Calu3 (cell line): ENCODE measurements around the gene NIPA2. TPM values are rescaled to one million over a fixed set of nuclear protein-coding genes. Genes with fewer than 3 reads are reported as not detected.

Experiments
- BruUV-seq: library from RNA; stranded (reverse); fragments of 400-500 nt; replicated peaks from 2 replicates; lab custom pipeline; 2021; lab: Mats Ljungman, UMichigan
- CTCF ChIA-PET: fragments of 300-600 bp; sonication (Branson Sonifier 250); formaldehyde crosslinking; loops from one replicate; lab custom pipeline; 2022; ENCODE audit warnings: antibody characterized with exemption; lab: Charles Lee
- DNase-seq: peaks from one replicate; pipeline ENCODE4 v3.0.0; 2022
- H3K27ac Mint-ChIP-seq: one replicate; pipeline ENCODE4 v1.8.0; 2022; ENCODE audit warnings: mixed read lengths; ENCODE audit not compliant: unreplicated experiment
- H3K27me3 Mint-ChIP-seq: one replicate; pipeline ENCODE4 v1.8.0; 2022; ENCODE audit warnings: mixed read lengths; ENCODE audit not compliant: unreplicated experiment
- H3K36me3 Mint-ChIP-seq: one replicate; pipeline ENCODE4 v1.8.0; 2022; ENCODE audit warnings: mild to moderate bottlenecking, moderate library complexity, mixed read lengths; ENCODE audit not compliant: insufficient read depth, unreplicated experiment
- H3K4me1 Mint-ChIP-seq: one replicate; pipeline ENCODE4 v1.8.0; 2022; ENCODE audit warnings: mild to moderate bottlenecking, low read depth, mixed read lengths; ENCODE audit not compliant: unreplicated experiment
- H3K4me3 Mint-ChIP-seq: one replicate; pipeline ENCODE4 v1.8.0; 2022; ENCODE audit warnings: mild to moderate bottlenecking, low read depth, moderate library complexity, mixed read lengths; ENCODE audit not compliant: unreplicated experiment
- H3K9me3 Mint-ChIP-seq: one replicate; pipeline ENCODE4 v1.8.0; 2022; ENCODE audit warnings: low read depth, mixed read lengths; ENCODE audit not compliant: unreplicated experiment
- intact Hi-C: fragments of 100-400 bp; cut with micrococcal nuclease; formaldehyde crosslinking; loops from one replicate; pipeline ENCODE4 v1.10.0; 2022; ENCODE audit not compliant: unreplicated experiment
- total RNA-seq: library from RNA; stranded (reverse); gene quantifications from 2 replicates; pipeline ENCODE4 v1.2.3, GENCODE V29; 2022
- TF ChIP-seq, protein P1 (sequence below): fragments of 200-600 bp; IDR thresholded peaks from one replicate; pipeline ENCODE4 v1.8.0; 2022; ENCODE audit warnings: antibody characterized with exemption; ENCODE audit not compliant: unreplicated experiment

The NIPA2 gene
- total RNA-seq, 1 experiment from 2014 or later, result 26.0 TPM

DNA sequence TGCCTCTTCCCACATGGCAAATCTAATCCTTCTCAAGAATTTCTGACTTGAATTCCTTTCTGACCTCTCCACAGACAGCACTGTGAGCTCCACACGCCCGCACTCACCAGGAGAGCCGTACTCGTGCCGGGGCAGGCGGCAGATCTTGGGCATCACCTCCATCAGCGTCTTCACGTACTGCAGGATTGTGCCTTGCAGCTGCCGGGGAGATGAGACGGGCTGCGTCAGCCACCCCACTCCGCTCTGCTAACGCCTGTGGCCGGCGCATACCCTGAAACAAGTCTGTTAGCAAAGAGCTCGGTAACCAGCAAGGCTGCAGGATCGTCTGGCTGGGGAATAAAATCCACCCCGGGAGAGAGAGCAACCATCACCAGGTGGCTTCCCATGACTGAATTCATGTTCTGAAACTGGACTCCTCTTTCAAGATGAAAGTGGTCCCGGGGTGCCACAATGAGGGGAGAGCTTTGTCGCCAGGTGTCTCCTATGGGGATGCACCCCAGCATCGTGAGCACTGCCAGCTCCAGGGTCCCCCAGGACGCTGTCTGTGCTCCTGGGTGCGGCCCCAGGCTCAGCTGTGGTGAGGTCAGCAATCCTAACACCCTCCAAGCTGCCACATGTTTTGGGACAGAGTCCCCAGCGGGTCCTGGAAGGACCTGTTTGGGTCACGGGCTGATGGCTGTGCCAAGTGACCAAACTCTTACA is 43.4 kb downstream of the NIPA2 start:
- Mint-ChIP-seq H3K27me3 (no peaks in the 10 kb centered on the region), H3K4me3 (no peak overlapping the region), H3K9me3 (no peaks in the 10 kb centered on the region), H3K4me1 (no peaks in the 10 kb centered on the region), H3K36me3 (peaks cover 6% of the 10 kb centered on the region), H3K27ac (no peak overlapping the region)
- CTCF ChIA-PET, result no interaction called here
- TF ChIP-seq, protein P1, sequence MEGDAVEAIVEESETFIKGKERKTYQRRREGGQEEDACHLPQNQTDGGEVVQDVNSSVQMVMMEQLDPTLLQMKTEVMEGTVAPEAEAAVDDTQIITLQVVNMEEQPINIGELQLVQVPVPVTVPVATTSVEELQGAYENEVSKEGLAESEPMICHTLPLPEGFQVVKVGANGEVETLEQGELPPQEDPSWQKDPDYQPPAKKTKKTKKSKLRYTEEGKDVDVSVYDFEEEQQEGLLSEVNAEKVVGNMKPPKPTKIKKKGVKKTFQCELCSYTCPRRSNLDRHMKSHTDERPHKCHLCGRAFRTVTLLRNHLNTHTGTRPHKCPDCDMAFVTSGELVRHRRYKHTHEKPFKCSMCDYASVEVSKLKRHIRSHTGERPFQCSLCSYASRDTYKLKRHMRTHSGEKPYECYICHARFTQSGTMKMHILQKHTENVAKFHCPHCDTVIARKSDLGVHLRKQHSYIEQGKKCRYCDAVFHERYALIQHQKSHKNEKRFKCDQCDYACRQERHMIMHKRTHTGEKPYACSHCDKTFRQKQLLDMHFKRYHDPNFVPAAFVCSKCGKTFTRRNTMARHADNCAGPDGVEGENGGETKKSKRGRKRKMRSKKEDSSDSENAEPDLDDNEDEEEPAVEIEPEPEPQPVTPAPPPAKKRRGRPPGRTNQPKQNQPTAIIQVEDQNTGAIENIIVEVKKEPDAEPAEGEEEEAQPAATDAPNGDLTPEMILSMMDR, result no peak
- intact Hi-C loops, result no loop called here
- DNase-seq, result no peak
- BruUV-seq, result no TSS peak

DNA sequence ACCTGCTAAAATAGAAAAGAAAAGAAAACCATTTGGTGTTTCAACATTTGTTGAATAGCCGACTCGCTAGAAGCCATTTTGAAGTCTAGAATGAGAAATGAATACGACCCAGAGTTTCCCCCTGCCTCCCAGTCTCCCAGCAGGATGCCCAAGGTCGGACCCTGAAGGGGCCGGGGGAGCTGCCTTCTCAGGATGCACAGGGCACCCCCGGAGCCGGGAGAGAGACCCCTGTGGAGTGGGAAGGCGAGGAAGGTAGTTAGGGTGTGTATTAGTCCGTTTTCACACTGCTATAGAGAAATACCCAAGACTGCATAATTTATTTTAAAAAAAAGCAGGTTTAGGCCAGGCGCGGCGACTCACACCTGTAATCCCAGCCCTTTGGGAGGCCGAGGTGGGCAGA is 44.7 kb downstream of the NIPA2 start:
- Mint-ChIP-seq H3K36me3 (peaks cover 6% of the 10 kb centered on the region), H3K4me3 (no peak overlapping the region), H3K27me3 (no peaks in the 10 kb centered on the region), H3K9me3 (no peaks in the 10 kb centered on the region), H3K4me1 (no peaks in the 10 kb centered on the region), H3K27ac (no peak overlapping the region)
- BruUV-seq, result no TSS peak
- no peak for DNase-seq
- intact Hi-C loops, result no loop called here
- TF ChIP-seq, protein P1, result no peak
- CTCF ChIA-PET, result no interaction called here

DNA sequence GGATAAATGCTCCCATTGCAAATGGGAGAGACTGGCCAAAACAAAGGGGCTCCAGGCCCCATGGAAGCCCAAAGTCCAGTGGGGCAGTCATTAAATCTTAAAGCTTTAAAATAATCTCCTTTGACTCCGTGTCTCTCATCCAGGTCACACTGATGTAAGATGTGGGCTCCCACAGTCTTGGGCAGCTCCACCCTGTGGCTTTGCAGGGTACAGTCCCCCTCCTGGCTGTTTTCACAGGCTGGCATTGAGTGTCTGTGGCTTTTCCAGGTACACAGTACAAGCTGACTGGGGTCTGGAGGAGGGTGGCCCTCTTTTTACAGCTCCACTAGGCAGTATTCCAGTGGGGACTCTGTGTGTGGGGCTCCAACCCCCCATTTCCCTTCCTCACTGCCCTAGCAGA is 45.9 kb downstream of the NIPA2 start:
- no peak for DNase-seq
- no TSS peak for BruUV-seq
- H3K27me3 Mint-ChIP-seq, result no peaks in the 10 kb centered on the region
- H3K36me3 Mint-ChIP-seq, result peaks cover 9% of the 10 kb centered on the region
- intact Hi-C loops, result no loop called here
- CTCF ChIA-PET, result no interaction called here
- H3K27ac Mint-ChIP-seq, result no peak overlapping the region
- H3K4me3 Mint-ChIP-seq, result no peak overlapping the region
- TF ChIP-seq, protein P1, result no peak
- H3K9me3 Mint-ChIP-seq, result no peaks in the 10 kb centered on the region
- no peaks in the 10 kb centered on the region for H3K4me1 Mint-ChIP-seq

DNA sequence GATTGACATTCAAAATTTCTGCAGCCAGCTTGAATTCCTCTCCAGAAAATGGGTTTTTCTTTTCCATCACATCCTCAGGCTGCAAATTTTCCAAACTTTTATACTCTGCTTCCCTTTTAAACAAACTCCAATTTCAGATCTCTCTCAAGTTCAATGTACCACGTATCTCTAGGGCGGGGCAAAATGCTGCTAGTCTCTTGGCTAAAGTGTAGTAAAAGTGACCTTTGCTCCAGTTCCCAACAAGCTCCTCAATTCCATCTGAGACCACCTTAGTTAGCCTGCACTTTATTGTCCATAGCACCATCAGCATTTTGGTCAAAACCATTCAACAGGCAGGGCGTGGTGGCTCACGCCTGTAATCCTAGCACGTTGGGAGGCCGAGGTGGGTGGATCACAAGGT is 46.7 kb downstream of the NIPA2 start:
- Mint-ChIP-seq H3K27ac (no peak overlapping the region), H3K36me3 (peaks cover 15% of the 10 kb centered on the region), H3K9me3 (no peaks in the 10 kb centered on the region), H3K4me1 (no peaks in the 10 kb centered on the region), H3K27me3 (no peaks in the 10 kb centered on the region), H3K4me3 (no peak overlapping the region)
- BruUV-seq, result no TSS peak
- CTCF ChIA-PET, result no interaction called here
- intact Hi-C loops, result no loop called here
- no peak for DNase-seq
- TF ChIP-seq, protein P1, result no peak
